ENCODE measurements around the gene PARD3.

PARD3 gene

GRCh38 chr10:34288634-34289033, 526.5 kb downstream of the PARD3 start:
- H3K4me1 ChIP-seq (ENCODE audit: control insufficient read depth, low read length), result no peaks in the 10 kb centered on the region
- TF ChIP-seq EZH2phosphoT487 (IDR thresholded peaks at IDR 0.05; ENCODE audit: borderline replicate concordance, low read length), result no peak
- TF ChIP-seq, protein P1, sequence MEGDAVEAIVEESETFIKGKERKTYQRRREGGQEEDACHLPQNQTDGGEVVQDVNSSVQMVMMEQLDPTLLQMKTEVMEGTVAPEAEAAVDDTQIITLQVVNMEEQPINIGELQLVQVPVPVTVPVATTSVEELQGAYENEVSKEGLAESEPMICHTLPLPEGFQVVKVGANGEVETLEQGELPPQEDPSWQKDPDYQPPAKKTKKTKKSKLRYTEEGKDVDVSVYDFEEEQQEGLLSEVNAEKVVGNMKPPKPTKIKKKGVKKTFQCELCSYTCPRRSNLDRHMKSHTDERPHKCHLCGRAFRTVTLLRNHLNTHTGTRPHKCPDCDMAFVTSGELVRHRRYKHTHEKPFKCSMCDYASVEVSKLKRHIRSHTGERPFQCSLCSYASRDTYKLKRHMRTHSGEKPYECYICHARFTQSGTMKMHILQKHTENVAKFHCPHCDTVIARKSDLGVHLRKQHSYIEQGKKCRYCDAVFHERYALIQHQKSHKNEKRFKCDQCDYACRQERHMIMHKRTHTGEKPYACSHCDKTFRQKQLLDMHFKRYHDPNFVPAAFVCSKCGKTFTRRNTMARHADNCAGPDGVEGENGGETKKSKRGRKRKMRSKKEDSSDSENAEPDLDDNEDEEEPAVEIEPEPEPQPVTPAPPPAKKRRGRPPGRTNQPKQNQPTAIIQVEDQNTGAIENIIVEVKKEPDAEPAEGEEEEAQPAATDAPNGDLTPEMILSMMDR (IDR thresholded peaks at IDR 0.05; ENCODE audit: low read depth, low read length, poor library complexity, severe bottlenecking), result no peak

GRCh38 chr10:34286136-34286739, 528.9 kb downstream of the PARD3 start:
- Histone ChIP-seq H3K27me3 (ENCODE audit: control insufficient read depth, low read length) (peaks cover 3% of the 10 kb centered on the region), H3K27ac (ENCODE audit: low read depth, low read length) (no peak overlapping the region), H3K4me2 (ENCODE audit: low read length) (no peak overlapping the region), H4K20me1 (ENCODE audit: control insufficient read depth, insufficient read depth, low read depth, low read length) (no peaks in the 10 kb centered on the region), H3K9me2 (replicated peaks; ENCODE audit: control insufficient read depth, low read length) (no peaks in the 10 kb centered on the region), H3F3A (ENCODE audit: control insufficient read depth, insufficient read depth) (no peaks in the 10 kb centered on the region), H3K79me2 (ENCODE audit: control insufficient read depth, low read length) (no peaks in the 10 kb centered on the region), H3K4me3 (ENCODE audit: low read length) (no peak overlapping the region), H3K36me3 (ENCODE audit: control insufficient read depth, low read length) (no peaks in the 10 kb centered on the region), H3K9me3 (ENCODE audit: control insufficient read depth, insufficient read depth, low read length) (no peaks in the 10 kb centered on the region), H3K4me1 (ENCODE audit: control insufficient read depth, low read length) (no peaks in the 10 kb centered on the region)
- TF ChIP-seq, protein P1 (IDR thresholded peaks at IDR 0.05; ENCODE audit: low read depth, low read length, poor library complexity, severe bottlenecking), result no peak
- no peak for TF ChIP-seq EZH2phosphoT487 (IDR thresholded peaks at IDR 0.05; ENCODE audit: borderline replicate concordance, low read length)

More at GRCh38 chr10:34288634-34289033, 526.5 kb downstream of the PARD3 start:
- no peaks in the 10 kb centered on the region for H3K9me2 ChIP-seq (replicated peaks; ENCODE audit: control insufficient read depth, low read length)
- H3K27ac ChIP-seq (ENCODE audit: low read depth, low read length), result no peak overlapping the region
- no peaks in the 10 kb centered on the region for H3K9me3 ChIP-seq (ENCODE audit: control insufficient read depth, insufficient read depth, low read length)
- H4K20me1 ChIP-seq (ENCODE audit: control insufficient read depth, insufficient read depth, low read depth, low read length), result no peaks in the 10 kb centered on the region
- no peaks in the 10 kb centered on the region for H3K79me2 ChIP-seq (ENCODE audit: control insufficient read depth, low read length)
- no peaks in the 10 kb centered on the region for H3F3A ChIP-seq (ENCODE audit: control insufficient read depth, insufficient read depth)
- no peaks in the 10 kb centered on the region for H3K36me3 ChIP-seq (ENCODE audit: control insufficient read depth, low read length)
- H3K27me3 ChIP-seq (ENCODE audit: control insufficient read depth, low read length), result no peaks in the 10 kb centered on the region
- H3K4me2 ChIP-seq (ENCODE audit: low read length), result no peak overlapping the region
- no peak overlapping the region for H3K4me3 ChIP-seq (ENCODE audit: low read length)

GRCh38 chr10:34281661-34282582, 533.2 kb downstream of the PARD3 start:
- no peaks in the 10 kb centered on the region for H4K20me1 ChIP-seq (ENCODE audit: control insufficient read depth, insufficient read depth, low read depth, low read length)
- TF ChIP-seq EZH2phosphoT487 (IDR thresholded peaks at IDR 0.05; ENCODE audit: borderline replicate concordance, low read length), result no peak
- TF ChIP-seq, protein P1 (IDR thresholded peaks at IDR 0.05; ENCODE audit: low read depth, low read length, poor library complexity, severe bottlenecking), result no peak
- no peak overlapping the region for H3K4me2 ChIP-seq (ENCODE audit: low read length)
- no peaks in the 10 kb centered on the region for H3F3A ChIP-seq (ENCODE audit: control insufficient read depth, insufficient read depth)
- H3K79me2 ChIP-seq (ENCODE audit: control insufficient read depth, low read length), result no peaks in the 10 kb centered on the region
- H3K4me1 ChIP-seq (ENCODE audit: control insufficient read depth, low read length), result no peaks in the 10 kb centered on the region
- peaks cover 3% of the 10 kb centered on the region for H3K27me3 ChIP-seq (ENCODE audit: control insufficient read depth, low read length)
- H3K27ac ChIP-seq (ENCODE audit: low read depth, low read length), result no peak overlapping the region
- H3K4me3 ChIP-seq (ENCODE audit: low read length), result no peak overlapping the region
- no peaks in the 10 kb centered on the region for H3K9me3 ChIP-seq (ENCODE audit: control insufficient read depth, insufficient read depth, low read length)
- H3K36me3 ChIP-seq (ENCODE audit: control insufficient read depth, low read length), result no peaks in the 10 kb centered on the region
- no peaks in the 10 kb centered on the region for H3K9me2 ChIP-seq (replicated peaks; ENCODE audit: control insufficient read depth, low read length)
